Jurkat, Clone E6-1 (cell line): ENCODE data around the gene UGP2.

ENCODE experiments used
- DNase-seq: peaks from one replicate; pipeline ENCODE4 v3.0.0-alpha.2; 2011; ENCODE audit warnings: low read depth, low spot score
- H3K4me3 ChIP-seq: 2 replicates; pipeline ENCODE4 v1.5.1; 2011; ENCODE audit warnings: mild to moderate bottlenecking, low read length, control low read depth, moderate library complexity

Gene UGP2

GRCh38 chr2:63856303-63856603 lies 14.6 kb downstream of the UGP2 start:
- peak overlapping the region; percentile 34 for H3K4me3 ChIP-seq
- DNase-seq, result peak; percentile 92

GRCh38 chr2:63858291-63858690 lies 16.6 kb downstream of the UGP2 start:
- no peak overlapping the region for H3K4me3 ChIP-seq
- DNase-seq, result no peak

- H3K4me3 ChIP-seq, result no peak overlapping the region
- no peak for DNase-seq
These were observed 19.6 kb downstream of the UGP2 start for GRCh38 chr2:63861220-63861822.

- no peak overlapping the region for H3K4me3 ChIP-seq
- no peak for DNase-seq
These were observed 21.1 kb downstream of the UGP2 start for GRCh38 chr2:63862806-63863205.

- H3K4me3 ChIP-seq, result no peak overlapping the region
- DNase-seq, result no peak
These were observed 22.0 kb downstream of the UGP2 start for GRCh38 chr2:63863707-63864106.

- H3K4me3 ChIP-seq, result no peak overlapping the region
- DNase-seq, result no peak
These were observed 23.6 kb downstream of the UGP2 start for GRCh38 chr2:63865159-63865799.

GRCh38 chr2:63866009-63866709 lies 24.5 kb downstream of the UGP2 start:
- DNase-seq, result no peak

GRCh38 chr2:63870679-63871078 lies 29.0 kb downstream of the UGP2 start:
- no peak overlapping the region for H3K4me3 ChIP-seq
- no peak for DNase-seq

More at GRCh38 chr2:63866009-63866709, 24.5 kb downstream of the UGP2 start:
- H3K4me3 ChIP-seq, result no peak overlapping the region

GRCh38 chr2:63871864-63872263 lies 30.2 kb downstream of the UGP2 start:
- H3K4me3 ChIP-seq, result no peak overlapping the region
- no peak for DNase-seq

- H3K4me3 ChIP-seq, result no peak overlapping the region
- DNase-seq, result peak; percentile 57
These were observed 31.1 kb downstream of the UGP2 start for GRCh38 chr2:63872571-63873328.

GRCh38 chr2:63874204-63875130 lies 32.8 kb downstream of the UGP2 start:
- no peak for DNase-seq
- no peak overlapping the region for H3K4me3 ChIP-seq

GRCh38 chr2:63875131-63875527 lies 33.4 kb downstream of the UGP2 start:
- no peak overlapping the region for H3K4me3 ChIP-seq
- DNase-seq, result no peak

GRCh38 chr2:63875559-63876245 lies 34.0 kb downstream of the UGP2 start:
- no peak for DNase-seq
- H3K4me3 ChIP-seq, result no peak overlapping the region

GRCh38 chr2:63876311-63876710 lies 34.6 kb downstream of the UGP2 start:
- H3K4me3 ChIP-seq, result no peak overlapping the region

GRCh38 chr2:63878486-63878885 lies 36.8 kb downstream of the UGP2 start:
- DNase-seq, result no peak
- H3K4me3 ChIP-seq, result no peak overlapping the region

More at GRCh38 chr2:63876311-63876710, 34.6 kb downstream of the UGP2 start:
- DNase-seq, result no peak

GRCh38 chr2:63879876-63880433 lies 38.3 kb downstream of the UGP2 start:
- DNase-seq, result no peak
- H3K4me3 ChIP-seq, result no peak overlapping the region

GRCh38 chr2:63880625-63881024 lies 38.9 kb downstream of the UGP2 start:
- no peak for DNase-seq
- no peak overlapping the region for H3K4me3 ChIP-seq

GRCh38 chr2:63881205-63881604 lies 39.5 kb downstream of the UGP2 start:
- no peak overlapping the region for H3K4me3 ChIP-seq
- DNase-seq, result no peak
